Activated naive CD8-positive, alpha-beta T cell treated with anti-CD3 and anti-CD28 coated beads, Interleukin-2, amount 50 U/mL, for 24 hours (primary cell): ENCODE results near the gene DMD.

ENCODE experiments used
- ATAC-seq: fragments of 150-1000 bp; cut with Tn5 transposase; one replicate; pipeline ENCODE4 v1.10.0; 2021
- DNase-seq: peaks from one replicate; pipeline ENCODE4 v3.0.0; 2021
- H3K27ac Mint-ChIP-seq: one replicate; pipeline ENCODE4 v1.8.0; 2021; ENCODE audit warnings: mild to moderate bottlenecking, mixed read lengths
- H3K27me3 Mint-ChIP-seq: one replicate; pipeline ENCODE4 v1.8.0; 2021; ENCODE audit warnings: mixed read lengths
- H3K36me3 Mint-ChIP-seq: one replicate; pipeline ENCODE4 v1.8.0; 2021; ENCODE audit warnings: low read depth, mixed read lengths
- H3K4me1 Mint-ChIP-seq: one replicate; pipeline ENCODE4 v1.8.0; 2021; ENCODE audit warnings: mixed read lengths
- H3K4me3 Mint-ChIP-seq: one replicate; pipeline ENCODE4 v1.8.0; 2021; ENCODE audit warnings: mild to moderate bottlenecking, moderate library complexity, mixed read lengths
- H3K9me3 Mint-ChIP-seq: one replicate; pipeline ENCODE4 v1.8.0; 2021; ENCODE audit warnings: mixed read lengths

DMD gene

DNA sequence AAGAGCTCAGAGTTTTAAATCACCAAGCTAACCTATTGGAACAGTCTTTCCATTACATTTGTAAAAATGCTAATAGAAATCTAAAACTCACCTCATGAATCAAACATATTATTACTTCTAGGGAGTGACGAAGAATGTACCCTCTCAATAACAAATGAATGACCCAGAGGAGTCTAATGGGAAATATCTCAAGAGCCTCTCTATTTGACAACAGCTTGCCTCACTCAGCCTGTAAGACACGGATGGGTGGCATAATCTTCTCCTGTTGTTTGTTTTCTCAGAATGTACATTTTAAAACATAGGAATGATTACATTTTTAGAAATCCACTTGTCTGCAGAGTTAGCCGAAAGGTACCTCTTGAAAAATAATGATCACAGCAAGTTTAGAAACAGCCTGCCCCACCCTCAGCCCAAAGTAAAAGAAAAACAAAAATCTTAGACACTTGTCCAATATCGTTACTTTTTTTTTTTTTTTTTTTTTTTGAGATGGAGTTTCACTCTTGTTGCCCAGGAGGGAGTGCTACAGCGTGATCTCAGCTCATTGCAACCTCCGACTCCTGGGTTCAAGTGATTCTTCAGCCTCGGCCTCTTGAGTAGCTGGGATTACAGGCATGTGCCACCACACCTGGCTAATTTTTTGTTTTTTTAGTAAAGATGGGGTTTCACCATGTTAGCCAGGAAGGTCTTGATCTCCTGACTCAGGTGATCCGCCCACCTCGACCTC lies 1955.9 kb downstream of the DMD start:
- Mint-ChIP-seq H3K4me3 (no peak overlapping the region), H3K27me3 (peaks cover 2% of the 10 kb centered on the region), H3K4me1 (no peaks in the 10 kb centered on the region), H3K9me3 (no peaks in the 10 kb centered on the region), H3K36me3 (no peaks in the 10 kb centered on the region), H3K27ac (no peak overlapping the region)
- ATAC-seq: no peak
- DNase-seq: no peak

DNA sequence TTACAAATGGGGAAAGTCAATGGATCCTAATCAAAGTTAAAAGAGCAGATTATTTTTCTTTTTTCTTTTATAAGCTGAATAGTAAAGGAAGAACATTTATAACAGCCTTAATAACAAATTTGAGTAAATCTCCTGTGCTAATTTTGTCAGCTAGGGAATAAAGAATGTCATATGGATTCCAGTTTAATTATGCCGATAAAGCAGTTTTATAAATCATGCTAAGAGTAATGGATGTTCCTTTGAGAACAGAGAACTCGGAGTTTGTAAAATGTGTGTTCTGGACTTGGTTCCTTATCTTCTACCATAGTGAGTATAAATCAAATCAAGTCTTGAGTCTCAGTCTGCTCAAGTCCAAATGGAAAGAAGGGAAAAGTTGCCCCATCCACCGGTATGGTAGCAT lies 1959.2 kb downstream of the DMD start:
- Mint-ChIP-seq H3K4me3 (no peak overlapping the region), H3K27ac (no peak overlapping the region), H3K9me3 (no peaks in the 10 kb centered on the region), H3K27me3 (peaks cover 2% of the 10 kb centered on the region), H3K36me3 (no peaks in the 10 kb centered on the region), H3K4me1 (no peaks in the 10 kb centered on the region)
- DNase-seq (no peak), ATAC-seq (no peak)

DNA sequence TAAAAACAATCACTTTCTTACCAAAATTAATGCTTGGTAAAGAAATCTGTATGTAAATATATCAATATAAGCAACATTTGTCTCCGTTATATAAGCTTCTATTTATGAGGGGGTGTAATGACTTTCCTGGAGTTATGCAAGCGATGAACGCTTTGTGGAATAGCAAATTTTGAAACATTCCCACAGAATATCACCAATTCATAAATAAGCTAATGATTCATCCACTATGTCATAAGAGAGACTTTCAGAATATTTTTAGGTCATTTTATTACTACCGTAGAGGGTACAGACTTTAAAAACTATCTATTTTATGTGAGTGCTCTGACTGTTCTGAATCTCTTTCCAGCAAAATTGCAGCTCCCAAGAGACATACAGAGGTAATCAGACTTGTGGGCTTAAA lies 1960.0 kb downstream of the DMD start:
- no peak overlapping the region for H3K27ac Mint-ChIP-seq
- H3K9me3 Mint-ChIP-seq: no peaks in the 10 kb centered on the region
- no peaks in the 10 kb centered on the region for H3K36me3 Mint-ChIP-seq
- ATAC-seq (no peak), DNase-seq (no peak)
- H3K27me3 Mint-ChIP-seq: peaks cover 2% of the 10 kb centered on the region
- H3K4me3 Mint-ChIP-seq: no peak overlapping the region
- no peaks in the 10 kb centered on the region for H3K4me1 Mint-ChIP-seq

DNA sequence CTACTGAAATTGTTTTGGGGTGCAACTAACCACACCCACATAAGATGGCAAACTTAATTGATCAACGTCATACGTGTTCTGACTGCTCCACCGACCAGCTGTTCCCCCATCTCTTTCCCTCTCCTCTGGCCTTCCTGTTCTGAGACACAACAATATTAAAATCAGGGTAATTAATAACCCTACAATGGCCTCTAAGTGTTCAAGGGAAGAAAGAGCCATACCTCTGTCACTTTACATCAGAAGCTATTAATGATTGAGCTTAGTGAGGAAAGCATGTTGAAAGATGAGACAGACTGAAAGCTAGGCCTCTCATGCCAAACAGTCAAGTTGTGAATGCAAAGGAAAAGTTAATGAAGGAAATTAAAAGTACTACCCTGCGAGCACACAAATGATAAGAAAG lies 1965.6 kb downstream of the DMD start:
- Mint-ChIP-seq H3K9me3 (no peaks in the 10 kb centered on the region), H3K27me3 (no peaks in the 10 kb centered on the region), H3K27ac (no peak overlapping the region), H3K4me1 (no peaks in the 10 kb centered on the region), H3K4me3 (no peak overlapping the region), H3K36me3 (no peaks in the 10 kb centered on the region)
- DNase-seq: no peak
- no peak for ATAC-seq

DNA sequence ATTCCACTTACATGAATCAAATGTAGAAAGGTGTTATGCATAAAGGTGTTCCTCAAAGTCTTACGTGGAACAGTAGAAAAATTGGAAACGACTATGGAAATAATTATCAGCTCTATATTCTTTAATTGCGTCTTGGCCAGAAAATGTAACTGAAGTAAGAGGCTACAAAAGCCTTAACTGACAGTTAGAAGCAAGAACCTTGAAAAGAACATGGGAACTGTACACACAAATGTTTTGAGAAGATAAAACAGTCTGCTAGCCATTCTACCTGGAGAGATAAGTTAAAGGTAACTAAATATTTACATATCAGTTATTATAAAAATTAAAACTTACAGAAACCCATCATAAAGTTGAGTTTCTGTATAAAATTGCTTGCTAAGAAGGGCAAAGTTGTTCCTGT lies 1967.5 kb downstream of the DMD start:
- DNase-seq (no peak), ATAC-seq (no peak)
- H3K4me1 Mint-ChIP-seq: no peaks in the 10 kb centered on the region
- H3K36me3 Mint-ChIP-seq: no peaks in the 10 kb centered on the region
- H3K27ac Mint-ChIP-seq: no peak overlapping the region
- H3K27me3 Mint-ChIP-seq: no peaks in the 10 kb centered on the region
- H3K9me3 Mint-ChIP-seq: no peaks in the 10 kb centered on the region
- no peak overlapping the region for H3K4me3 Mint-ChIP-seq

DNA sequence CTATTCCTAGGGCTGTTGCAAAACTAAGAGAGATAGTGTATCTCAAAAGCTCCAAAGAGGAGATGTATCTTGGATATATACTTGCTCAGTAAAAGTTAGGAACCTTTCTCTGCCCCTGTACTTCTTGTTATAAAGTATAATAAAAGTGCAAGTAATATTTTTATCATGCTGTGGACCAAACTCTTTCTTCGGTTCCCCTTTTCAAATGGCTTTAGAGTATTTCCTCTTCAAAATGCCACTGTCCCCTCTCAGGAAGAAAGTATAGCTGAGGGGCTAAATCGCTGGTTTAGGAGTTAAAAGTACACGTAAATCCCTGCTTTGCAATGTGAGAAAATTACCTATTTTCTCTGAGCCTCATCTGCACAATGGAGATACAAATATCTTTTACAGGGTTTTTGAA lies 1970.4 kb downstream of the DMD start:
- Mint-ChIP-seq H3K27ac (no peak overlapping the region), H3K27me3 (no peaks in the 10 kb centered on the region), H3K4me3 (no peak overlapping the region), H3K9me3 (no peaks in the 10 kb centered on the region), H3K36me3 (no peaks in the 10 kb centered on the region), H3K4me1 (no peaks in the 10 kb centered on the region)
- no peak for DNase-seq
- ATAC-seq: no peak

DNA sequence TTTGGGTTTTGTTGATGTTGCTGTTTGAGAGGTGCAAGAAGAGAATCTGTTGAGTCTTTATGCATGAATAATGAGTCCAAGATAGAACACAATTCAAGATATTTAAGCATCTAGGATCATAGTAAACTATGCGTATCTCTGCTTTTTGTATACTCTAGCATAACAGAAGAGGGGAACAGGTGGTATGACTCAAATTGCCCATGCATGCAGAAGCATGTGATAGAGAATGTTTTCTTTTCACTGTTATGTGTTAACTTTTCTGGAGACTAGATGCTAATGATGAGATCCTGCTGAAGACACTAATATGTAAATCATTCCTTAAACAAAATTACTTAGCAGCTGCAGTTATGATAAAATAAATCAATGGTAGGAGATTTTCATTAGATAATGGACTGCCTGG lies 1974.2 kb downstream of the DMD start:
- Mint-ChIP-seq H3K27me3 (no peaks in the 10 kb centered on the region), H3K36me3 (no peaks in the 10 kb centered on the region), H3K4me1 (no peaks in the 10 kb centered on the region), H3K9me3 (no peaks in the 10 kb centered on the region), H3K4me3 (no peak overlapping the region), H3K27ac (no peak overlapping the region)
- ATAC-seq (no peak), DNase-seq (no peak)

DNA sequence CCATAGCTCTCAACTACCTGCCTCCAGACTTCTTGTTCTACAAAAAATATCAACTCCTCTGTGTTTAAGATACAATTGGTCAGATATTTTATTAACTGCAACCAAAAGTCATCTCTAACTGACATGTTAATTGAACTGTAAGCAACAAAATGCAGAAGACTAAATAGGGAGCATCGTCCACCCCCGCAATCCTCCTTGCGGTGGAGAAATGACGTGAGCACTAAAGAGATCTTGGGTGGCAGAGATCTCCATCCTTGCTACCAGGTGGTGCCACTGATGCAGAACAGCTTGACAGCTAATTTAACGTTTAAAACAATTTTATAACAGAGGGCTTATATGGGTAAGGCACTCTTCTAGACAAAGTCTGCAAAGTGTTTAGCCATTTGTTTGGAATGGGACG lies 1975.1 kb downstream of the DMD start:
- no peak overlapping the region for H3K4me3 Mint-ChIP-seq
- no peak for DNase-seq
- no peaks in the 10 kb centered on the region for H3K4me1 Mint-ChIP-seq
- no peak overlapping the region for H3K27ac Mint-ChIP-seq
- no peaks in the 10 kb centered on the region for H3K27me3 Mint-ChIP-seq
- no peak for ATAC-seq
- H3K36me3 Mint-ChIP-seq: no peaks in the 10 kb centered on the region
- no peaks in the 10 kb centered on the region for H3K9me3 Mint-ChIP-seq

DNA sequence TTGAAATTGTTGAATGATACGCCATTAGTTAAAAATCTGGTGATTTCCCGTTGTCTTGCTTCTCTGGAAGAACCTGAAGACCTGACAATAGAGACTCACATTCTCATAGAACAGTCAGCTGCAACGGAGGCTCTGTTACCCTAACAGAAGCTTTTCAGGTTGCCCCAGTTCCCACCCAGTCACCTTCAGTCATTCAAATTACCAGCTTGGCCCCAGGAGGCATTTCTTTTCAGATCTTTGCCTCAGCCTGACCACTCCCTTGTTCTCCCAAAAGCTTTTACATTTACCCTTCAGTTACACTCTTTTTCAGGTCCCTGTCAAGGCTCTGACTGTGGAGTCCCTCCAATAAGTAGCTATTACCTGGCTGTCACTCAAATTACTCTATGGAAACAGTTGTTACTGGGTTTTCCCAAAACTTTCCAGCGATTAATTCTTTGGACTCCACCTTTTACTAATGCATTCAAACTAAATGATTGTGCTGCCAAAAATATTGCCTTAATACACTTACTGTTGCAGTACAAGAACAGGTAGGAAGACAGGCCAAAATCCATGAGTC lies 1977.3 kb downstream of the DMD start:
- H3K36me3 Mint-ChIP-seq: no peaks in the 10 kb centered on the region
- no peak overlapping the region for H3K4me3 Mint-ChIP-seq
- H3K27me3 Mint-ChIP-seq: no peaks in the 10 kb centered on the region
- no peaks in the 10 kb centered on the region for H3K9me3 Mint-ChIP-seq
- DNase-seq (no peak), ATAC-seq (no peak)
- H3K27ac Mint-ChIP-seq: no peak overlapping the region
- H3K4me1 Mint-ChIP-seq: no peaks in the 10 kb centered on the region

DNA sequence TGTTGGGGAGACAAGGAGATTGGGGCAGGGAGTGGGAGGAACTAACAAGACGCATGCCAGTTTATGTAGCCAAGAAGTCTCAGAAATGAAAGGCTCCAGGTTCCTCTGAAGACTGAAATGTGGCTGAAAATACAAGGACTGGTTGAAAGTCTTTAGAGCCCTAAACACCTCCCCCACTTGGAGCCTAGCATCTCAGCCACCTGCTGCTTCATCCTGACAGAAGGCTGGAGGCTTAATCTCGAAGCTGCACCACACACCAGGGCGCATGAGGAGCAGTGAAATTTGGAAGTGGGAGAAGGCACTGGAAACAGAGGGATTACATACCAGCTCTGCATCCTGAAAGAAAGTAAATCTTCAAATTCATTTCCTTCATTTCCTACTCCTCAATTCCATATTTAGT lies 1978.8 kb downstream of the DMD start:
- no peaks in the 10 kb centered on the region for H3K4me1 Mint-ChIP-seq
- no peak overlapping the region for H3K4me3 Mint-ChIP-seq
- H3K36me3 Mint-ChIP-seq: no peaks in the 10 kb centered on the region
- ATAC-seq (no peak), DNase-seq (no peak)
- no peaks in the 10 kb centered on the region for H3K27me3 Mint-ChIP-seq
- H3K9me3 Mint-ChIP-seq: no peaks in the 10 kb centered on the region
- H3K27ac Mint-ChIP-seq: no peak overlapping the region

DNA sequence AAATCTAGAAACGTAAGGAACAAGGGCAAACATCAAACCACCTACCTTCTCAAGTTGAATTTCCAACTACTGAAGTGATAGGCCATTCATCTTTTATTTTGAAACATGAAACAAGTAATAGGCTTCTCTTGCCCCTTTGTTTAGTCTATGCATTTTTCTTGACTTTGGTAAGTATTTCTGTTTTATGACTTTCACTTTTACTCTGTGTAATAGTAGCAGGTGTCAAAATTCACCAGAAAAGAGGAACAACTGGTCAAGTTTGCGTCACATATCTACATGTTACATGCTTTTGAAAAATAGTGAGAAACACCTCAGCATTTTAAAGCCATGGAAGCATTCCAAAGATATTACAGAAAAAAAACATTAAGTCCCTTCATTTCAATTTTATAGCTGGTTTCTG lies 1982.4 kb downstream of the DMD start:
- Mint-ChIP-seq H3K9me3 (no peaks in the 10 kb centered on the region), H3K27ac (no peak overlapping the region), H3K36me3 (no peaks in the 10 kb centered on the region), H3K27me3 (no peaks in the 10 kb centered on the region), H3K4me1 (no peaks in the 10 kb centered on the region), H3K4me3 (no peak overlapping the region)
- DNase-seq (no peak), ATAC-seq (no peak)

DNA sequence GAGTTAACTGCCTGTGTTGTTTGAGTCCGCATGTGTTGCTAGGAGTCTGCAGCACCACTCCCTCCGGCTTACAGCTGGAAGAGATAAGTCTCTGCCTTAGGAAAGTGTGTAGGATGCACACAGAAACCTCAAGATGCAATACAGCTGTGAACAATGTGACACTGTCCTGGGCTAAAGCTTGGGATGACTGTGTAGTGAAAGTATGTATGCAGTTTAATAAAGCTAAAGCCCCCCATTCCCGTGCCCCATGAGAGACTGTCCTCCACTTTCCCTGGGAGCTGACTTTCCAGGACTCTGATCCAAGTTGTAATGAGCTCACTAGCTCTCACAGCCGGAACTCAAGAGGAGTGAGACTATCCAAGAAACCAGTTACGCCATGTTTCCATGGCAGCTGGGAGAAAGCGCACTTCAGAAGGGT lies 1982.9 kb downstream of the DMD start:
- Mint-ChIP-seq H3K4me1 (no peaks in the 10 kb centered on the region), H3K36me3 (no peaks in the 10 kb centered on the region), H3K27me3 (no peaks in the 10 kb centered on the region), H3K9me3 (no peaks in the 10 kb centered on the region), H3K4me3 (no peak overlapping the region), H3K27ac (no peak overlapping the region)
- ATAC-seq (no peak), DNase-seq (no peak)

DNA sequence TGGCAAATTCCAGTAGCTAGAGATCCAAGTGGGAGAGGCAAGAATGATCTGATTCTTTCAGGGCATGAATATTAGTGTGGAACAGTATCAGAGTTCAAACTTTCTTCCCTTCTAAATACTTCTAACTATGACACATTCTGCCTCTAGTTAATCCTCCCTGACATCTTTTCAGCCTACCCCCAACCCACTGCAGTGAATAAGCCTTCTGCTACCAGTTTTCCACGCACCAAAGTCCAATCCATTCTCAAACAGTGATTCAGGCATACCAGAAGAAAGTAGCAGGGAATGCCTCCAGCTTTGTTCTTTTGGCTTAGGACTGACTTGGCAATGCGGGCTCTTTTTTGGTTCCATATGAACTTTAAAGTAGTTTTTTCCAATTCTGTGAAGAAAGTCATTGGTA lies 1984.1 kb downstream of the DMD start:
- Mint-ChIP-seq H3K27ac (no peak overlapping the region), H3K4me1 (no peaks in the 10 kb centered on the region), H3K4me3 (no peak overlapping the region), H3K27me3 (no peaks in the 10 kb centered on the region), H3K36me3 (no peaks in the 10 kb centered on the region), H3K9me3 (no peaks in the 10 kb centered on the region)
- no peak for DNase-seq
- ATAC-seq: no peak

DNA sequence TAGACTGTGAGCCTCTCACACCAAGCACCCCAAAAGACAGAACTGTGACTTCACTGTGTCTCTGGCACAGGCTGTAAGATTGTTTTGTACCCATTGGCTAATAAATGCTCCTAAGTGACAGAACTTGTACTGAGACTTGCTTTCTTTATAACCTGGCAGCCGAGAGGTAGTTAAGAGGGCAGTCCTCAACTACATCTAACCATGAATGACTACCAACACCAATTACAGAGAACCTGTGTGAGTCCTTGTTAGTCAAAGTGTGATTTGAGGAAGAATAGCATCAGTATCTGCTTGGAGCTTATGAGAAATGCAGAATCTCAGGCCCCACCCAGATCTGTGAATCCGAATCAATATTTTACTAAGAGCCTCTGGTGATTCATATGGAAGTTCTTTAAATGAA lies 1985.5 kb downstream of the DMD start:
- H3K4me1 Mint-ChIP-seq: no peaks in the 10 kb centered on the region
- no peak overlapping the region for H3K27ac Mint-ChIP-seq
- no peaks in the 10 kb centered on the region for H3K36me3 Mint-ChIP-seq
- ATAC-seq (no peak), DNase-seq (no peak)
- H3K27me3 Mint-ChIP-seq: no peaks in the 10 kb centered on the region
- no peaks in the 10 kb centered on the region for H3K9me3 Mint-ChIP-seq
- H3K4me3 Mint-ChIP-seq: no peak overlapping the region

DNA sequence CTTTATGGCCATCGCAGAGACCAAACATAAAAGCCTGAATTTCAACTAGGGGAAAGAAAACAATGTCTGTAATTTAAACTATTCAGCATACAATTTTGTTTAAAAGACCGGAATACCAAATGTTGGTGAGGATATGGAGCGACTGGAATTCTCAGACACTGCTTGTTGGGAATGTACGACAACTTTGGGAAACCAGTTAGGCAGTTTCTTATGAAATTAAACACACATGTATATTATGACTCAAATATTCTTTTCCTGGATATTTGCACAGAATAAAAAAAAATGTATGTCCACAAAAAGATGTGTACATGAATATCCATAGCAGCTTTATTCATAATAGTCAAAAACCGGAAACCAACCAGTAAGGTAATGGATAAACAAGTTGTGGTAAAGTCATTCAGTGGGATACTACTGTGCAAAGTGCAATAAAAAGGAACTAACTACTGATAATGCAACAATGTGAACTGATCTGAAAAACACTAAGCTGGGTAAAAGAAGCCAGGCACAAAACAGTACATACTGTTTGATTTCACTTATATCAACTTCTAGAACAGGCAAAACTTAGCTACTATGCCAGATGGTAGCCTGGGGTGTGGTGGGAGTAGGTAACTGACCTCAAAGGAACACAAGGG lies 1986.9 kb downstream of the DMD start:
- H3K27me3 Mint-ChIP-seq: no peaks in the 10 kb centered on the region
- no peak overlapping the region for H3K4me3 Mint-ChIP-seq
- H3K36me3 Mint-ChIP-seq: no peaks in the 10 kb centered on the region
- no peak for DNase-seq
- no peaks in the 10 kb centered on the region for H3K9me3 Mint-ChIP-seq
- ATAC-seq: no peak
- no peak overlapping the region for H3K27ac Mint-ChIP-seq
- H3K4me1 Mint-ChIP-seq: no peaks in the 10 kb centered on the region
